ENCODE data around the gene TYK2. TPM values are rescaled to one million over a fixed set of nuclear protein-coding genes. Genes with fewer than 3 reads are reported as not detected.

The TYK2 gene
- total RNA-seq, 1 donor from 2014 or later, result 94.4 TPM

DNA sequence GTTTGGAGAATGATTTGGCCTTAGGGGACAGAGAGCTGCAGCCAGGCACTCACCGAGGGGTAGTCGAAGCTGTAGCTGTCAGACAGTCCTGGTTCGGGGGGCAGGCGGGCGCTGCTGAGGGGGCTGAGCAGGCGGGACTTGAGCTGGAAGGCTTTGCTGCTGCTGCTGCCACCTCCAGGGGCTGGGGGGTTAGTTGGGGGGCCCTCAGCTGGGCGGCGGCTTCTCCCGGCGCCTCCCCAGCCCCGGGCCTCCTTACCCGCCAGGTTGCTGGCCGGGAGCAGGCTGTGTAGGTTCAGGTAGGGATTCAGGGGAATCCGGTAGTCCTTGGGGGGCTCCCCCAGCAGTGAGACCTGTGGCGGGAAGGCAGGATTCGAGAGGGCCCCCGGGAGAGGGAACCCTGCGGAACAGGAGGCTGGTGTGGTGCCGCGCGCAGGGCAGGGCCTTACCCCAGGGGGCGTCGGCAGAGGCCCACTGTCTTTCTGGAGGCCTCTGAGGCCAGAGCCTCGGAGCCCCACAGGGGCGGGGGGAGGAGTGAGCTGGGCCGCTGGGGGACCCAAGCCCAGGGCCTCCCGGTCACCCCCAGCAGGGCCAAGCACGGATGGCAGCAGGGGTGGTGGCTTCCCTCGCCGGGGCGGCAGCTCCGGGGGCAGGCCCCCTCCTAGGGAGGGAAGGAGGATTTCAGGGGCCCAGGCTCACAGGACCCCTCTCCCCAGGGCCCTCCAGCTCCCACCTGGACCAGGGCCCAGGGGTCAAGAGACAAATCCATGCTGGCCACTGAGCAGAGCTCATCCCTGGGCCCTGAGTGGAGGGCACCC is 59.6 kb downstream of the TYK2 start:
- H3K27ac Mint-ChIP-seq (ENCODE audit: unreplicated experiment), result no peak overlapping the region
- no peak for DNase-seq (ENCODE audit: low spot score)
- H3K9me3 Mint-ChIP-seq (ENCODE audit: low read depth), result no peaks in the 10 kb centered on the region
- H3K4me1 Mint-ChIP-seq (ENCODE audit: low read depth), result peaks cover 3% of the 10 kb centered on the region
- no peak overlapping the region for H3K4me3 Mint-ChIP-seq (ENCODE audit: unreplicated experiment)
- H3K27me3 Mint-ChIP-seq (ENCODE audit: low read depth), result no peaks in the 10 kb centered on the region
- H3K36me3 Mint-ChIP-seq (ENCODE audit: low read depth), result peaks cover 12% of the 10 kb centered on the region
- TF ChIP-seq, protein P1, sequence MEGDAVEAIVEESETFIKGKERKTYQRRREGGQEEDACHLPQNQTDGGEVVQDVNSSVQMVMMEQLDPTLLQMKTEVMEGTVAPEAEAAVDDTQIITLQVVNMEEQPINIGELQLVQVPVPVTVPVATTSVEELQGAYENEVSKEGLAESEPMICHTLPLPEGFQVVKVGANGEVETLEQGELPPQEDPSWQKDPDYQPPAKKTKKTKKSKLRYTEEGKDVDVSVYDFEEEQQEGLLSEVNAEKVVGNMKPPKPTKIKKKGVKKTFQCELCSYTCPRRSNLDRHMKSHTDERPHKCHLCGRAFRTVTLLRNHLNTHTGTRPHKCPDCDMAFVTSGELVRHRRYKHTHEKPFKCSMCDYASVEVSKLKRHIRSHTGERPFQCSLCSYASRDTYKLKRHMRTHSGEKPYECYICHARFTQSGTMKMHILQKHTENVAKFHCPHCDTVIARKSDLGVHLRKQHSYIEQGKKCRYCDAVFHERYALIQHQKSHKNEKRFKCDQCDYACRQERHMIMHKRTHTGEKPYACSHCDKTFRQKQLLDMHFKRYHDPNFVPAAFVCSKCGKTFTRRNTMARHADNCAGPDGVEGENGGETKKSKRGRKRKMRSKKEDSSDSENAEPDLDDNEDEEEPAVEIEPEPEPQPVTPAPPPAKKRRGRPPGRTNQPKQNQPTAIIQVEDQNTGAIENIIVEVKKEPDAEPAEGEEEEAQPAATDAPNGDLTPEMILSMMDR (IDR thresholded peaks at IDR 0.05), result no peak

DNA sequence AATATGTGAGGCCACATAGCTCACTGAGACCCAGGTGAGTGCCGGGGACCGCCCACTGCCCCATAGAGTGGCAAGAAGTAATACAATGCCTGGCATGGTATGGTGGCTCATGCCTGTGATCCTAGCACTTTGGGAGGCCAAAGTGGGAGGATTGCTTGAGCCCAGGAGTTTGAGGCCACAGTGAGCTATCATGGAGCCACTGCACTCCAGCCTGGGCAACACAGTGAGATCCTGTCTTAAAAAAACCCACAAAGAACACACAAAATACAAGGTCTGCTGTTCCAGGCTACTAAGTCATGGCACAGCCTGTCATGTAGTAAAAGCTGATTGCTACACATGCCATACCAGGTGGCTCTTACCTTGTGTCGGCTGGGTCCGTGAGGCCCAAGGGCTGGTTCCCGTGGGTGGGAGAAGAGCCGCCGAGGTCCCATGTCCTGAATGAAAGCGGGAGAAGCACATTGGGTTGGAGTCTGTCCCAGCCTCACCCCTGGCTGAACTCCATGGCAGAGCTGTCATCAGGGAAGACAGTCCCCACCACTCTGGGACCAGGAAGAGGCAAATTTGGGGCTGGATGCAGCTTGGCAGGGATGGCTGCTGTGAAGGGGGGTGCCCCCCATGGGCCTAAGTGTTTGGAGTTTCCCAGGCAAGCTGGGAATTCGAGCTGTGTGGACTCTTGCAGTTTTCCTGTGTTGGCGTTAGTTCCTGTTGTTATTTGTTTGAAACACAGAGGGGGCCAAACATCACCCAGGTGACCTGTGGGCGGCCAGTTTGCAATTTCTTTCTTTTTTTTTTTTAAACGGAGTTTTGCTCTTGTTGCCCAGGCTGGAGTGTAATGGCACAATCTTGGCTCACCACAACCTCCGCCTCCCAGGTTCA is 61.3 kb downstream of the TYK2 start:
- Mint-ChIP-seq H3K36me3 (ENCODE audit: low read depth) (peaks cover 11% of the 10 kb centered on the region), H3K27ac (ENCODE audit: unreplicated experiment) (no peak overlapping the region), H3K27me3 (ENCODE audit: low read depth) (no peaks in the 10 kb centered on the region), H3K9me3 (ENCODE audit: low read depth) (no peaks in the 10 kb centered on the region), H3K4me1 (ENCODE audit: low read depth) (peaks cover 15% of the 10 kb centered on the region), H3K4me3 (ENCODE audit: unreplicated experiment) (no peak overlapping the region)
- TF ChIP-seq, protein P1 (IDR thresholded peaks at IDR 0.05), result no peak
- DNase-seq (ENCODE audit: low spot score), result no peak

DNA sequence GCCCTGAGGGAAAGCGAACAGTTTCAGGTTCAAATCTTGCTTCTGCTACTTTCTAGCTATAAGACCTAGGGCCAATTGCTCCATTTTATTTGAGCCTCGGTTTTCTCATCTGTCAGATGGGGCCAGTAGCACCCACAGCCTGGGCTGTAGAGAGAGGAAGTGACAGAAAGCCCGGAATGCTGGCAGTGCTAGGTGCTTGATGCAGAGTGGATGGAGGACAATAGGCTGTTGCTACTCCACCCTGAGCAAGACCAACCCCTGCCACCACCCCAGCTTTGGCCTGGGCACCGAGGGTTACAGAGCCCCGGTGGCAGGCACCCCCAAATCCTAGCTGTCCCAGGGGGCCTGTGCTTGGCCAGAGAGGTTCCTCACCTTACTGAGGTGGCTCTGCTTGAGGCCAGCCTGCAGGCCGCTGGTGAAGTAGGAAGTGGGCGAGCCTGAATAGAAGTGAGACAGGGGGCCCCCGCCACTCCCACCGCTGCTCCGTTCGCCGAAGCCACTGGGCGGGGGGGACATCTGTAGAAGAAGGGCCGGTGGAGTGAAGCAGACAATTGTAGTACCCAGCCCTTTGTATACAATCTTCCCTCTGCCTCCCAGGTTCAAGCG is 62.4 kb downstream of the TYK2 start:
- Mint-ChIP-seq H3K9me3 (ENCODE audit: low read depth) (no peaks in the 10 kb centered on the region), H3K27me3 (ENCODE audit: low read depth) (no peaks in the 10 kb centered on the region), H3K27ac (ENCODE audit: unreplicated experiment) (no peak overlapping the region), H3K36me3 (ENCODE audit: low read depth) (peaks cover 13% of the 10 kb centered on the region), H3K4me3 (ENCODE audit: unreplicated experiment) (no peak overlapping the region), H3K4me1 (ENCODE audit: low read depth) (peaks cover 15% of the 10 kb centered on the region)
- DNase-seq (ENCODE audit: low spot score), result no peak
- TF ChIP-seq, protein P1 (IDR thresholded peaks at IDR 0.05), result no peak

DNA sequence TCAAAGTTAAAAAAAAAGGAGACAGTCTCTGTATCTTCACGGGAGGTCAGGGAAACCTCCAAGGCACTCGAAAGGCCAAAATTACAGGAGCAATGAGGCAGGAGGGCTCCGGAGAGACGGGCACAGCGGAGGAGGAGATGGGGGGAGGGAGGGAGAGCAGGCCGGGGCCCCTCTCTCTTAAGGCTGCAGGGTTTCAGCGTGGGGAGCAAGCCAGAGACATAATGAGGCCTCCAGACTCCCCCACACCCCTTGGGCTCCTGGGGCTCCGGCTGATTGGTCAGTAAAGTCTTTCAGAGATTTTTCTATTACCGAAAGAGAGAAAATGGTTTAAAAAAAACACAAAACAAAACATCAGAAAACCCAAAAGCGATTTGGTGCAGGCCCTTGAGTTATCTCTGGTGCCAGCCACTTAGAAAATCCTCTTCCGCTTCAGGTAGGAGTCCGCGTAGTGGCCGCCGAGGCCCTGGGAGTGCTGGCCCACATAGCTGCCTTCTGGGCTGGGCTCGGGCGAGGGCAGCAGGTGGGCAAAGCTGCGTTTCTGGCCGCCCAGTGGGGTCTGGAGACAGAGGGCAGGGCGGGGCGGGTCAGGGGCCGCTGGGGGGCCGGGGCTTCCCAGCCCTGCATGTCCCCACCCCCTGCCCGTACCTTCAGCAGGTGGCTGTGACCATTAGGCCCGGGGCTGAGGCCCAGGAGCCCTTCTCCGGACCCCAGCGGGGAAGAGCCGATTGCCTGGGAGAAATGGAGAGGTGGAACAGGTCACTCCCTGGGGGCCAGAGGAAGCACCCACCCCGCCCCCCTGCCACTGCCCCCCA is 63.1 kb downstream of the TYK2 start:
- peaks cover 13% of the 10 kb centered on the region for H3K36me3 Mint-ChIP-seq (ENCODE audit: low read depth)

More for the DNA sequence above, 63.1 kb downstream of the TYK2 start:
- H3K27me3 Mint-ChIP-seq (ENCODE audit: low read depth), result no peaks in the 10 kb centered on the region
- H3K4me3 Mint-ChIP-seq (ENCODE audit: unreplicated experiment), result no peak overlapping the region
- H3K4me1 Mint-ChIP-seq (ENCODE audit: low read depth), result peaks cover 15% of the 10 kb centered on the region
- TF ChIP-seq, protein P1 (IDR thresholded peaks at IDR 0.05), result no peak
- H3K27ac Mint-ChIP-seq (ENCODE audit: unreplicated experiment), result no peak overlapping the region
- no peaks in the 10 kb centered on the region for H3K9me3 Mint-ChIP-seq (ENCODE audit: low read depth)
- DNase-seq (ENCODE audit: low spot score), result no peak
